Breast epithelium (tissue), 3 donors: ENCODE data around the gene DEAF1.

Experiments
- CTCF ChIP-seq, 3 donors: fragments of 450-650 bp; IDR thresholded peaks; one replicate each; pipeline ENCODE4 v1.5.1; 2016 to 2017; ENCODE audit warnings: antibody characterized with exemption in 3 of 3, mild to moderate bottlenecking in 3 of 3, moderate library complexity in 3 of 3
- POLR2A ChIP-seq: fragments of 450-650 bp; IDR thresholded peaks from one replicate; pipeline ENCODE4 v1.6.1; 2016; ENCODE audit warnings: antibody characterized with exemption, mild to moderate bottlenecking, moderate library complexity

GRCh38 chr11:686451-687243 lies 8.4 kb downstream of the DEAF1 start:
- TF ChIP-seq CTCF (IDR thresholded peaks at IDR 0.05), result no peak
- TF ChIP-seq POLR2A, result no peak
